ENCODE data around the gene LRRC36.

Gene LRRC36

GRCh38 chr16:67280090-67281015 lies 46.3 kb upstream of the LRRC36 start:
- TF ChIP-seq CTCF (IDR thresholded peaks at IDR 0.05; ENCODE audit: insufficient read depth, low read depth, low read length, missing control alignments) = no peak
- no peak overlapping the region for H3K4me3 ChIP-seq (ENCODE audit: low read depth, low read length)
- no peak for DNase-seq (ENCODE audit: low read depth)

- DNase-seq (ENCODE audit: low read depth) = no peak
- TF ChIP-seq CTCF (IDR thresholded peaks at IDR 0.05; ENCODE audit: insufficient read depth, low read depth, low read length, missing control alignments) = no peak
- H3K4me3 ChIP-seq (ENCODE audit: low read depth, low read length) = no peak overlapping the region
Observed at GRCh38 chr16:67281536-67282446, 44.8 kb upstream of the LRRC36 start.

- no peak for TF ChIP-seq CTCF (IDR thresholded peaks at IDR 0.05; ENCODE audit: insufficient read depth, low read depth, low read length, missing control alignments)
- DNase-seq (ENCODE audit: low read depth) = no peak
- H3K4me3 ChIP-seq (ENCODE audit: low read depth, low read length) = no peak overlapping the region
Observed at GRCh38 chr16:67282447-67282805, 44.2 kb upstream of the LRRC36 start.

- no peak overlapping the region for H3K4me3 ChIP-seq (ENCODE audit: low read depth, low read length)
- TF ChIP-seq CTCF (IDR thresholded peaks at IDR 0.05; ENCODE audit: insufficient read depth, low read depth, low read length, missing control alignments) = no peak
- no peak for DNase-seq (ENCODE audit: low read depth)
Observed at GRCh38 chr16:67283039-67283825, 43.4 kb upstream of the LRRC36 start.

- TF ChIP-seq CTCF (IDR thresholded peaks at IDR 0.05; ENCODE audit: insufficient read depth, low read depth, low read length, missing control alignments) = no peak
- DNase-seq (ENCODE audit: low read depth) = no peak
- no peak overlapping the region for H3K4me3 ChIP-seq (ENCODE audit: low read depth, low read length)
Observed at GRCh38 chr16:67283826-67284555, 42.6 kb upstream of the LRRC36 start.
